GM18951 (cell line): ENCODE measurements around the gene CTBP1.

Source experiments
- POLR2A ChIP-seq: IDR thresholded peaks from 4 replicates; pipeline ENCODE4 v1.6.1; 2011; ENCODE audit warnings: mild to moderate bottlenecking; ENCODE audit not compliant: insufficient read length, insufficient read depth; ENCODE audit errors: extremely low read depth
- in situ Hi-C: fragments of 300-500 bp; cut with MboI; formaldehyde crosslinking; loops from one replicate; pipeline ENCODE4 v1.12.0; 2022; ENCODE audit warnings: low sequenced_read_pairs, mixed read lengths, inconsistent platforms; ENCODE audit not compliant: unreplicated experiment

Gene CTBP1

DNA sequence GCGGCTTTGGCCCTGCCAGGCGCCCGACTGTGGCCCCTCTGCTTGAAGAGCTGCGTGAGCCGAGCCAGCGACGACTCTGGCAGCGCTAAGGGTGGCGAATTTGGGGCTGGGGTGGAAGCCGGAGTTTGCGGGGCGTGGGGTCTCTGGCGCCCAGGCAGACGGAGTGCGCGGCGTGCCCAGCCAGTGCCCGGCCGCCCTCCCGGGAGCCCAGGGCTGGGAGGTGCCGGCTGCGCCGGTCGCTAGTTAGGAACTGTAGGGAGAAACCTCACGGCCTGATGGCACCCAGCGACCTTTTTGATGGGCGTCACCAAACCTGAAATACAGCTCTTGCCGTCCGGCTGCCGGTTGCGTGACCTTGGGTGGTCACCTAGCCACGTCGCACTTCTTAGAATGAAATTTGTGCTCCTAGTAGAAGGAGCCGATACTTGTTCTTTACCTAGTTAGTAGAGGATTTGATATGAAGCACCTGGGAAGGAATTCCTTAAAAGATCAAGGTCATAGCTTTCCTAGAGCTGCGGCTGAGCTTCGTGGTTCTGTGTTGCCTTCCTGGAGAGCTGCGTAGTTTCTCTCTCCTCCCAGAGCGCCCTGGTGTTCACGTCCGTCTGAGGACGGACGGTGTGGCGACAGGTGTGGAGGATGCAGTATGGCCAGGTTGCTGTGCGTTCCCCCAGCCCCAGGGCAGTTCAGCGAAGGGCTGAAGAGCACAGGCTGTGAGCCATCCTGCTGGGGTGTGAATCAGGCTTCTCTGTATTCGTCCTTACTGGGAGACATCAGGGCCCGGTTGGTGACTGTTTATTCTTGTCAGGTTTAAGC lies 41.4 kb upstream of the CTBP1 start:
- in situ Hi-C loops = no loop called here

GRCh38 chr4:1289207-1290164 lies 40.6 kb upstream of the CTBP1 start, which contains the start of gene MAEA:
Gene MAEA, plus strand, starts transcription at chr4:1289891. Its CDS starts 23 bp downstream, at chr4:1289914.
- in situ Hi-C loops = no loop called here
- TF ChIP-seq POLR2A = peak; percentile 99

More for the DNA sequence above, 41.4 kb upstream of the CTBP1 start:
- no peak for TF ChIP-seq POLR2A

GRCh38 chr4:1288786-1289185 lies 39.9 kb upstream of the CTBP1 start:
- in situ Hi-C loops = no loop called here
- no peak for TF ChIP-seq POLR2A

GRCh38 chr4:1285790-1286553 lies 37.0 kb upstream of the CTBP1 start:
- in situ Hi-C loops = no loop called here
- TF ChIP-seq POLR2A = no peak

- in situ Hi-C loops = no loop called here
Observed at GRCh38 chr4:1285151-1285789, 36.3 kb upstream of the CTBP1 start.

DNA sequence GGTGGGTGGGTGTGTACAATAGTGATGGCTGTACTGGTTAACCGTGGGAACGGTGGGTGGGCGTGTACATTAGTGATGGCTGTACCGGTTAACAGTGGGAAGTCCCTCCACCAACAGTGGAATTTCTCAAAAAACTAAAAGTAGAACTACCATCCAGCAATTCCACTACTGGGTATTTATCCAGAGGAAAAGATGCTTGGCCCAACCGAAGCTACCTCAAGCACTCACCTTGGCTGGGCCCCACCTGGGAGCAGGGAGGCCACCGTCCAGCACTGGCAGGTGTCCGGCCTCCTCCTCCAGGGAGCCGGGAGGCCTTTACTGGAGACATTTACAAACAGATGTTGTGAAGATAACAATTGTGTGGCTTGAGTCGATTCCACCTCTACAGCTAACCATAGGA lies 34.8 kb upstream of the CTBP1 start:
- TF ChIP-seq POLR2A = no peak
- in situ Hi-C loops = no loop called here

More at GRCh38 chr4:1285151-1285789, 36.3 kb upstream of the CTBP1 start:
- TF ChIP-seq POLR2A = no peak

DNA sequence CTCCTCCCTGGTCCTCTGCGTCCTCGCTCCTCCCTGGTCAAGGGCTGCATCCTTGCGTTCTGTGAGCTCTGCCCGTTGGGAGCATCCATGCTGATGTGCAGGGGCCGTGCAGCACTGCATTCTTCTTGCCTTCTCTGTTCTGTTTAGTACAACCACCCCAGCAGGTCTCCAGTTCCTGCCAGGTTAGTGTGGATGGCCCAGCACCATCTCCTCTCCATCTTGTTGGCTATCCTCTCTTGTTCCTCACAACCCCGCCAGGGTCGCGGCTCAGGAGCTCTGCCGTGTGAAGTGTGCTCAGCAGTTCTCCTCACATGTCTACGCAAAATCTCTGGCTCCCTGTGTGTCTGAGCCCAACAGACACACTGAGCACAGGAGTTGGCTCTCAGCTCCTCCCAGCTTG lies 30.3 kb upstream of the CTBP1 start:
- in situ Hi-C loops = no loop called here
- TF ChIP-seq POLR2A = no peak

- no peak for TF ChIP-seq POLR2A
- in situ Hi-C loops = no loop called here
Observed at GRCh38 chr4:1277667-1278665, 29.0 kb upstream of the CTBP1 start.

- in situ Hi-C loops = no loop called here
- TF ChIP-seq POLR2A = no peak
Observed at GRCh38 chr4:1276984-1277383, 28.1 kb upstream of the CTBP1 start.

- in situ Hi-C loops = no loop called here
- TF ChIP-seq POLR2A = no peak
Observed at GRCh38 chr4:1274871-1275270, 25.9 kb upstream of the CTBP1 start.

DNA sequence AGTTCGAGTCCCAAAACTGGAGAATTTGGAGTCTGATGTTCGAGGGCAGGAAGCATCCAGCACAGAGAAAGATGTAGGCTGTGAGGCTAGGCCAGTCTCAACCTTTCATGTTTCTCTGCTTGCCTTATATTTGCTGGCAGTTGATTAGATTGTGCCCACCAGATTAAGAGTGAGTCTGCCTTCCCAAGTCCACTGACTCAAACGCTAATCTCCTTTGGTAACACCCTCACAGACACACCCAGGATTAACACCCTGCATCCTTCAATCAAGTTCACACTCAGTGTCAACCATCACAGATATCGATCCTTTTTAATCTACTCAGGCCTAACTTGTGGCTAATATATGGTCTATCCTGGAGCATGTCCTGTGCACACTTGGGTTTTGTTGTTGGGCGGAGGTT lies 22.8 kb upstream of the CTBP1 start:
- in situ Hi-C loops = no loop called here
- no peak for TF ChIP-seq POLR2A
